Caco-2 (cell line): ENCODE results near the gene DDX27. TPM values are rescaled to one million over a fixed set of nuclear protein-coding genes. Genes with fewer than 3 reads are reported as not detected.

ENCODE experiments used
- BruUV-seq: library from RNA; stranded (reverse); fragments of 400-500 nt; replicated peaks from 2 replicates; lab custom pipeline; 2021; lab: Mats Ljungman, UMichigan
- CTCF ChIA-PET: fragments of 300-600 bp; sonication (Branson Sonifier 250); formaldehyde crosslinking; loops from one replicate; lab custom pipeline; 2022; ENCODE audit warnings: antibody characterized with exemption; lab: Charles Lee
- POLR2A ChIA-PET: fragments of 300-600 bp; sonication (Branson Sonifier 250); formaldehyde crosslinking; loops from one replicate; lab custom pipeline; 2022; ENCODE audit warnings: antibody characterized with exemption; lab: Charles Lee
- DNase-seq, 2 experiments: peaks; one replicate each; pipeline versions ENCODE4 v3.0.0 to v3.0.0-alpha.2; 2020 to 2022
- H3K27me3 ChIP-seq: replicated peaks from 2 replicates; pipeline ENCODE4 v1.6.0; 2011; ENCODE audit warnings: low read length; ENCODE audit not compliant: control insufficient read depth, insufficient read depth
- H3K36me3 ChIP-seq: 2 replicates; pipeline ENCODE4 v1.5.1; 2011; ENCODE audit warnings: low read length; ENCODE audit not compliant: control insufficient read depth, insufficient read depth
- H3K4me1 ChIP-seq: fragments of 250-450 bp; sonication (Bioruptor Pico); 2 replicates; pipeline ENCODE4 v1.5.1; 2020; ENCODE audit warnings: mild to moderate bottlenecking
- H3K4me3 ChIP-seq: 2 replicates; pipeline ENCODE4 v1.5.1; 2011; ENCODE audit warnings: low read depth, mild to moderate bottlenecking, control low read depth, low read length
- H3K9me3 ChIP-seq: fragments of 250-450 bp; sonication (Bioruptor Pico); 2 replicates; pipeline ENCODE4 v1.5.1; 2020; ENCODE audit warnings: mild to moderate bottlenecking, moderate library complexity
- H3K27ac Mint-ChIP-seq: one replicate; pipeline ENCODE4 v1.8.0; 2022; ENCODE audit warnings: mixed read lengths; ENCODE audit not compliant: unreplicated experiment
- H3K27me3 Mint-ChIP-seq: one replicate; pipeline ENCODE4 v1.8.0; 2022; ENCODE audit warnings: mixed read lengths; ENCODE audit not compliant: insufficient read depth, unreplicated experiment
- H3K36me3 Mint-ChIP-seq: one replicate; pipeline ENCODE4 v1.8.0; 2022; ENCODE audit warnings: mild to moderate bottlenecking, mixed read lengths; ENCODE audit not compliant: insufficient read depth, unreplicated experiment
- H3K4me1 Mint-ChIP-seq: one replicate; pipeline ENCODE4 v1.8.0; 2022; ENCODE audit warnings: low read depth, mixed read lengths; ENCODE audit not compliant: unreplicated experiment
- H3K4me3 Mint-ChIP-seq: one replicate; pipeline ENCODE4 v1.8.0; 2022; ENCODE audit warnings: mild to moderate bottlenecking, moderate library complexity, mixed read lengths; ENCODE audit not compliant: unreplicated experiment
- H3K9me3 Mint-ChIP-seq: one replicate; pipeline ENCODE4 v1.8.0; 2022; ENCODE audit warnings: mixed read lengths; ENCODE audit not compliant: unreplicated experiment
- CTCF ChIP-seq, 2 experiments: fragments of 200-600 bp in 1 of 2; IDR thresholded peaks; 1 replicate in 1 of 2; 2 replicates in 1 of 2; pipeline versions ENCODE4 v1.5.1 to v1.8.0; 2011 to 2022; ENCODE audit warnings: antibody characterized with exemption in 1 of 2, control low read depth in 1 of 2, inconsistent platforms in 1 of 2, low read depth in 1 of 2, low read length in 1 of 2, mild to moderate bottlenecking in 1 of 2, moderate library complexity in 1 of 2; ENCODE audit not compliant: insufficient read depth in 1 of 2, severe bottlenecking in 1 of 2, unreplicated experiment in 1 of 2
- intact Hi-C: fragments of 100-400 bp; cut with micrococcal nuclease; formaldehyde crosslinking; loops from one replicate; pipeline ENCODE4 v1.10.0; 2022; ENCODE audit not compliant: unreplicated experiment
- total RNA-seq: library from RNA; stranded (reverse); gene quantifications from 2 replicates; pipeline ENCODE4 v1.2.3, GENCODE V29; 2022

DDX27 gene
- total RNA-seq, 1 experiment from 2014 or later: 148 TPM

- no peaks in the 10 kb centered on the region for H3K27me3 ChIP-seq
- no peak overlapping the region for H3K27ac Mint-ChIP-seq
- peaks cover 22% of the 10 kb centered on the region for H3K4me1 ChIP-seq
- no peak for DNase-seq
- no peak overlapping the region for H3K4me3 Mint-ChIP-seq
- H3K36me3 Mint-ChIP-seq: peaks cover 97% of the 10 kb centered on the region
- H3K27me3 Mint-ChIP-seq: no peaks in the 10 kb centered on the region
- ChIA-PET CTCF (interaction anchor here (0.6 to 2.2 kb wide), 2 partner anchors 10 to 109 kb away, joined by 6 to 22 read pairs; partner anchors contain the start of gene DDX27), POLR2A (interaction anchor here (0.7 kb wide), 1 partner anchor 79 kb away, joined by 5 read pairs; no protein-coding TSS in a partner anchor)
- no peak overlapping the region for H3K4me3 ChIP-seq
- no peaks in the 10 kb centered on the region for H3K9me3 ChIP-seq
- peaks cover 29% of the 10 kb centered on the region for H3K36me3 ChIP-seq
- TF ChIP-seq CTCF (IDR thresholded peaks at IDR 0.05; ENCODE audit: insufficient read depth in 1 of 2, low read depth in 1 of 2, low read length in 1 of 2, severe bottlenecking in 1 of 2, unreplicated experiment in 1 of 2): no peak
- no TSS peak for BruUV-seq
- intact Hi-C loops: no loop called here
- peaks cover 19% of the 10 kb centered on the region for H3K4me1 Mint-ChIP-seq
- H3K9me3 Mint-ChIP-seq: no peaks in the 10 kb centered on the region
Measured at GRCh38 chr20:49229381-49229780, 10.2 kb downstream of the DDX27 start.

GRCh38 chr20:49230021-49230420 lies 10.8 kb downstream of the DDX27 start:
- H3K4me1 ChIP-seq: peaks cover 22% of the 10 kb centered on the region
- Mint-ChIP-seq H3K27me3 (no peaks in the 10 kb centered on the region), H3K36me3 (peaks cover 97% of the 10 kb centered on the region), H3K4me1 (peaks cover 19% of the 10 kb centered on the region), H3K9me3 (no peaks in the 10 kb centered on the region), H3K4me3 (no peak overlapping the region), H3K27ac (no peak overlapping the region)
- no peaks in the 10 kb centered on the region for H3K27me3 ChIP-seq
- intact Hi-C loops: no loop called here
- no peak overlapping the region for H3K4me3 ChIP-seq
- no TSS peak for BruUV-seq
- no peak for TF ChIP-seq CTCF (IDR thresholded peaks at IDR 0.05; ENCODE audit: insufficient read depth in 1 of 2, low read depth in 1 of 2, low read length in 1 of 2, severe bottlenecking in 1 of 2, unreplicated experiment in 1 of 2)
- H3K9me3 ChIP-seq: no peaks in the 10 kb centered on the region
- CTCF ChIA-PET: interaction anchor here (1.0 to 2.2 kb wide), 2 partner anchors 11 to 16 kb away, joined by 14 to 22 read pairs; partner anchors contain the start of gene DDX27
- DNase-seq: no peak
- peaks cover 27% of the 10 kb centered on the region for H3K36me3 ChIP-seq
- POLR2A ChIA-PET: interaction anchor here (1.3 kb wide), 1 partner anchor 11 kb away, joined by 10 read pairs; the partner anchor contains the start of gene DDX27

- BruUV-seq: no TSS peak
- CTCF ChIA-PET: interaction anchor here (0.6 to 2.2 kb wide), 8 partner anchors 11 to 472 kb away, joined by 3 to 22 read pairs (median 4); partner anchors contain the start of gene DDX27
- Histone ChIP-seq H3K4me3 (no peak overlapping the region), H3K4me1 (peaks cover 22% of the 10 kb centered on the region), H3K27me3 (no peaks in the 10 kb centered on the region), H3K36me3 (peaks cover 23% of the 10 kb centered on the region), H3K9me3 (no peaks in the 10 kb centered on the region)
- H3K9me3 Mint-ChIP-seq: no peaks in the 10 kb centered on the region
- no peak overlapping the region for H3K4me3 Mint-ChIP-seq
- DNase-seq: peak; percentile 85 to 92
- peaks cover 97% of the 10 kb centered on the region for H3K36me3 Mint-ChIP-seq
- no peaks in the 10 kb centered on the region for H3K27me3 Mint-ChIP-seq
- peaks cover 19% of the 10 kb centered on the region for H3K4me1 Mint-ChIP-seq
- intact Hi-C loops: no loop called here
- TF ChIP-seq CTCF (IDR thresholded peaks at IDR 0.05; ENCODE audit: insufficient read depth in 1 of 2, low read depth in 1 of 2, low read length in 1 of 2, severe bottlenecking in 1 of 2, unreplicated experiment in 1 of 2): no peak
- peak overlapping the region; percentile 22 for H3K27ac Mint-ChIP-seq
- POLR2A ChIA-PET: interaction anchor here (0.6 to 1.3 kb wide), 4 partner anchors 12 to 685 kb away, joined by 3 to 10 read pairs (median 3); partner anchors contain the start of gene DDX27
Measured at GRCh38 chr20:49230561-49231133, 11.4 kb downstream of the DDX27 start.
